ENCODE measurements around the gene PCDHA5. TPM values are rescaled to one million over a fixed set of nuclear protein-coding genes. Genes with fewer than 3 reads are reported as not detected.
"Not testable (repeated sequence)": the region's sequence is repeated elsewhere in the genome, so short reads cannot be mapped to it uniquely, and the experiment has no call there.

The PCDHA5 gene
- total RNA-seq, 1 experiment from 2014 or later: 0.12 TPM

DNA sequence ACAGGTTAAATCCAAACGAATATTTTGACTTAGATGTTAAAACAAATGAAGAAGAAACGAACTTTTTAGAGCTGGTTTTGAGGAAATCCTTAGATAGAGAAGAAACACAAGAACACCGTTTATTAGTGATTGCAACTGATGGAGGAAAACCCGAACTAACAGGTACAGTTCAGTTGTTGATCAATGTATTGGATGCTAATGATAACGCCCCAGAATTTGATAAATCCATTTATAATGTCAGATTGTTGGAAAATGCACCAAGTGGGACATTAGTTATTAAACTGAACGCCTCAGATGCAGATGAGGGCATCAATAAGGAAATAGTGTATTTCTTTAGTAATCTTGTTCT lies 842 bp downstream of the PCDHA5 start:
- Mint-ChIP-seq H3K9me3 (ENCODE audit: unreplicated experiment) (no peaks in the 10 kb centered on the region), H3K36me3 (ENCODE audit: insufficient read depth, unreplicated experiment) (peaks cover 5% of the 10 kb centered on the region), H3K4me1 (ENCODE audit: insufficient read depth, unreplicated experiment) (no peaks in the 10 kb centered on the region), H3K27ac (ENCODE audit: low read depth, unreplicated experiment) (no peak overlapping the region), H3K4me3 (ENCODE audit: unreplicated experiment) (no peak overlapping the region), H3K27me3 (ENCODE audit: insufficient read depth, unreplicated experiment) (no peaks in the 10 kb centered on the region)
- TF ChIP-seq, protein P1, sequence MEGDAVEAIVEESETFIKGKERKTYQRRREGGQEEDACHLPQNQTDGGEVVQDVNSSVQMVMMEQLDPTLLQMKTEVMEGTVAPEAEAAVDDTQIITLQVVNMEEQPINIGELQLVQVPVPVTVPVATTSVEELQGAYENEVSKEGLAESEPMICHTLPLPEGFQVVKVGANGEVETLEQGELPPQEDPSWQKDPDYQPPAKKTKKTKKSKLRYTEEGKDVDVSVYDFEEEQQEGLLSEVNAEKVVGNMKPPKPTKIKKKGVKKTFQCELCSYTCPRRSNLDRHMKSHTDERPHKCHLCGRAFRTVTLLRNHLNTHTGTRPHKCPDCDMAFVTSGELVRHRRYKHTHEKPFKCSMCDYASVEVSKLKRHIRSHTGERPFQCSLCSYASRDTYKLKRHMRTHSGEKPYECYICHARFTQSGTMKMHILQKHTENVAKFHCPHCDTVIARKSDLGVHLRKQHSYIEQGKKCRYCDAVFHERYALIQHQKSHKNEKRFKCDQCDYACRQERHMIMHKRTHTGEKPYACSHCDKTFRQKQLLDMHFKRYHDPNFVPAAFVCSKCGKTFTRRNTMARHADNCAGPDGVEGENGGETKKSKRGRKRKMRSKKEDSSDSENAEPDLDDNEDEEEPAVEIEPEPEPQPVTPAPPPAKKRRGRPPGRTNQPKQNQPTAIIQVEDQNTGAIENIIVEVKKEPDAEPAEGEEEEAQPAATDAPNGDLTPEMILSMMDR (IDR thresholded peaks at IDR 0.05; ENCODE audit: unreplicated experiment): peak; percentile 1
- ChIA-PET CTCF (interaction anchor here (1.1 kb wide), 1 partner anchor 15 kb away, joined by 7 read pairs; the partner anchor contains the start of gene PCDHA4), POLR2A (no interaction called here)
- intact Hi-C loops (cut with micrococcal nuclease): no loop called here
- DNase-seq (ENCODE audit: unreplicated experiment): no peak
- no TSS peak for BruUV-seq (replicated peaks)

DNA sequence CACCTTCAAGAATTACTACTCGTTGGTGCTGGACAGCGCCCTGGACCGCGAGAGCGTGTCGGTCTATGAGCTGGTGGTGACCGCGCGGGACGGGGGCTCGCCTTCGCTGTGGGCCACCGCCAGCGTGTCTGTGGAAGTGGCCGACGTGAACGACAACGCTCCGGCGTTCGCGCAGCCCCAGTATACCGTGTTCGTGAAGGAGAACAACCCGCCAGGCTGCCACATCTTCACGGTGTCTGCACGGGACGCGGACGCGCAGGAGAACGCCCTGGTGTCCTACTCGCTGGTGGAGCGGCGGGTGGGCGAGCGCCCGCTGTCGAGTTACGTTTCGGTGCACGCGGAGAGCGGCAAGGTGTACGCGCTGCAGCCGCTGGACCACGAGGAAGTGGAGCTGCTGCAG lies 1.6 kb downstream of the PCDHA5 start:
- H3K27me3 Mint-ChIP-seq (ENCODE audit: insufficient read depth, unreplicated experiment); intact Hi-C loops (cut with micrococcal nuclease); H3K4me3 Mint-ChIP-seq (ENCODE audit: unreplicated experiment); BruUV-seq (replicated peaks); H3K27ac Mint-ChIP-seq (ENCODE audit: low read depth, unreplicated experiment); CTCF ChIA-PET; H3K4me1 Mint-ChIP-seq (ENCODE audit: insufficient read depth, unreplicated experiment); H3K9me3 Mint-ChIP-seq (ENCODE audit: unreplicated experiment); DNase-seq (ENCODE audit: unreplicated experiment); POLR2A ChIA-PET; H3K36me3 Mint-ChIP-seq (ENCODE audit: insufficient read depth, unreplicated experiment): not testable (repeated sequence)

DNA sequence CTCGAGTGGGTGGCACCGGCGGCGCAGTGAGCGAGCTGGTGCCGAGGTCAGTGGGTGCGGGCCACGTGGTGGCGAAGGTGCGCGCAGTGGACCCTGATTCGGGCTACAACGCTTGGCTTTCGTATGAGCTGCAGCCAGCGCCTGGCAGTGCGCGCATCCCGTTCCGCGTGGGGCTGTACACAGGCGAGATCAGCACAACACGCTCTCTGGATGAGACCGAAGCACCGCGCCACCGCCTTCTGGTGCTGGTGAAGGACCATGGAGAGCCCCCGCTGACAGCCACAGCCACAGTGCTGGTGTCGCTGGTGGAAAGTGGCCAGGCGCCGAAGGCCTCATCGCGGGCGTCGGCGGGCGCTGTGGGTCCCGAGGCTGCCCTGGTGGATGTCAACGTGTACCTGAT lies 2.1 kb downstream of the PCDHA5 start:
- no peaks in the 10 kb centered on the region for H3K9me3 Mint-ChIP-seq (ENCODE audit: unreplicated experiment)
- H3K4me1 Mint-ChIP-seq (ENCODE audit: insufficient read depth, unreplicated experiment): no peaks in the 10 kb centered on the region
- CTCF ChIA-PET: no interaction called here
- no peak for DNase-seq (ENCODE audit: unreplicated experiment)
- intact Hi-C loops (cut with micrococcal nuclease): no loop called here
- H3K27me3 Mint-ChIP-seq (ENCODE audit: insufficient read depth, unreplicated experiment): no peaks in the 10 kb centered on the region
- TF ChIP-seq, protein P1 (IDR thresholded peaks at IDR 0.05; ENCODE audit: unreplicated experiment): no peak
- no peak overlapping the region for H3K27ac Mint-ChIP-seq (ENCODE audit: low read depth, unreplicated experiment)
- POLR2A ChIA-PET: no interaction called here
- BruUV-seq (replicated peaks): no TSS peak
- H3K4me3 Mint-ChIP-seq (ENCODE audit: unreplicated experiment): no peak overlapping the region
- peaks cover 5% of the 10 kb centered on the region for H3K36me3 Mint-ChIP-seq (ENCODE audit: insufficient read depth, unreplicated experiment)

DNA sequence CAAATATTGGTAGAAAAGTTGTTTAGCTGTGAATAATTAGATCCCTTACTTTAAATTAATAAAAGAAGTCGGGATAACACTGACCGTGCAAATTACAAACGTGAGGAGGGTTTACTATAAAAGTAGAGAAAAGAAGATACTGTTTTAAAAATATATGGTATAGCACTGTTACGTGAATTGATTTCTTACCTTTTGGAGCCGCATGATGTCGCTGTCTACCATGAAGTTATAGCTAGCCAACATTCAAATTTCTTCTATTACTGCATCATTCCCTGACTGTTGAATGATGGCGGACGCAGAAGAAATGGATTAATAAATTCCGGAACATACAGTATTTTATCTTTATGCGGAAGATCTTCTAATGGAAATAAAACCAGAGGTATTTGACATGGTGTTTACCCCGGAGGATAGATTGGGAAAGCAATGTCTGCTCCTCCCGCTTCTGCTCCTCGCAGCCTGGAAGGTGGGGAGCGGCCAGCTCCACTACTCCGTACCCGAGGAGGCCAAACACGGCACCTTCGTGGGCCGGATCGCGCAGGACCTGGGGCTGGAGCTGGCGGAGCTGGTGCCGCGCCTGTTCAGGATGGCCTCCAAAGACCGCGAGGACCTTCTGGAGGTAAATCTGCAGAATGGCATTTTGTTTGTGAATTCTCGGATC lies 6.4 kb downstream of the PCDHA5 start, which contains the start of gene PCDHA6:
PCDHA6 (plus strand) TSS at position 257 of the 658 bp plus-strand sequence; CDS start at position 389, 132 bp downstream.
- TF ChIP-seq, protein P1 (IDR thresholded peaks at IDR 0.05; ENCODE audit: unreplicated experiment): peak; percentile 37
- Mint-ChIP-seq H3K9me3 (ENCODE audit: unreplicated experiment) (peaks cover 4% of the 10 kb centered on the region), H3K4me3 (ENCODE audit: unreplicated experiment) (peak within 1 kb of the TSS; percentile 81), H3K36me3 (ENCODE audit: insufficient read depth, unreplicated experiment) (peaks cover 5% of the 10 kb centered on the region), H3K4me1 (ENCODE audit: insufficient read depth, unreplicated experiment) (no peaks in the 10 kb centered on the region), H3K27me3 (ENCODE audit: insufficient read depth, unreplicated experiment) (no peaks in the 10 kb centered on the region), H3K27ac (ENCODE audit: low read depth, unreplicated experiment) (no peak within 1 kb of the TSS)
- BruUV-seq (replicated peaks): TSS peak; percentile 39
- POLR2A ChIA-PET: interaction anchor here (1.2 to 2.6 kb wide), 3 partner anchors 20 to 221 kb away, joined by 3 to 19 read pairs (median 8); no protein-coding TSS in a partner anchor
- CTCF ChIA-PET: interaction anchor here (0.6 to 3.8 kb wide), 10 partner anchors 9 to 773 kb away, joined by 3 to 27 read pairs (median 4); partner anchors contain the start of gene PCDHA4
- intact Hi-C loops (cut with micrococcal nuclease): loop anchor here (1.0 kb wide), 1 partner anchor 213 kb away; no protein-coding TSS in a partner anchor
- peak; percentile 48 for DNase-seq (ENCODE audit: unreplicated experiment)

Measured in MCF 10A (cell line).